Sigmoid colon (tissue), 7 donors: ENCODE data around the gene MYO1H. TPM values are rescaled to one million over a fixed set of nuclear protein-coding genes. Genes with fewer than 3 reads are reported as not detected.

Experiments
- DNase-seq: peaks from one replicate; pipeline ENCODE4 v3.0.0-alpha.2; 2019
- H3K27ac ChIP-seq, 4 donors: fragments of 200-600 bp; sonication (generic); one replicate each; pipeline ENCODE4 v1.5.1; 2016 to 2019; ENCODE audit warnings: mild to moderate bottlenecking in 1 of 4
- H3K27me3 ChIP-seq, 3 donors: fragments of 200-600 bp; sonication (generic); one replicate each; pipeline ENCODE4 v1.5.1; 2019; ENCODE audit warnings: mild to moderate bottlenecking in 1 of 3
- H3K36me3 ChIP-seq, 4 donors: fragments of 200-600 bp; sonication (generic); one replicate each; pipeline ENCODE4 v1.5.1; 2016 to 2019
- H3K4me1 ChIP-seq, 4 donors: fragments of 200-600 bp; sonication (generic); one replicate each; pipeline ENCODE4 v1.5.1; 2017 to 2019
- H3K4me3 ChIP-seq, 4 donors: fragments of 200-600 bp; sonication (generic); one replicate each; pipeline ENCODE4 v1.5.1; 2017 to 2019; ENCODE audit warnings: mild to moderate bottlenecking in 2 of 4, moderate library complexity in 1 of 4
- H3K9me3 ChIP-seq, 4 donors: fragments of 200-600 bp in 3 of 4; sonication (generic) in 3 of 4; one replicate each; pipeline versions ENCODE4 v1.5.1 to v1.6.1; 2013 to 2019
- EP300 ChIP-seq, 4 donors: sonication (generic); formaldehyde crosslinking; IDR thresholded peaks; one replicate each; pipeline ENCODE4 v1.6.1; 2017; ENCODE audit warnings: antibody characterized with exemption in 4 of 4
- POLR2A ChIP-seq, 2 donors: fragments of 450-650 bp; IDR thresholded peaks; one replicate each; pipeline ENCODE4 v1.6.1; 2016; ENCODE audit warnings: antibody characterized with exemption in 2 of 2, mild to moderate bottlenecking in 2 of 2, moderate library complexity in 2 of 2
- POLR2AphosphoS5 ChIP-seq, 4 donors: sonication (generic); formaldehyde crosslinking; IDR thresholded peaks; one replicate each; pipeline ENCODE4 v1.6.1; 2017; ENCODE audit warnings: antibody characterized with exemption in 4 of 4
- WGBS, 2 donors: extraction: QIAGEN DNeasy Blood & Tissue Kit; methylation state at CpG; one replicate each; pipeline ENCODE4 v1.1.7; 2013; 5-methylcytosine and 5-hydroxymethylcytosine counted together
- intact Hi-C: fragments of 100-400 bp; cut with DNase I; formaldehyde crosslinking; loops from one replicate; pipeline ENCODE4 v1.15.1; 2023
- polyA plus RNA-seq, 3 donors: library from polyadenylated mRNA; stranded (reverse); fragments of 200-250 nt; gene quantifications; one replicate each; pipeline ENCODE4 v1.2.3, GENCODE V29; 2013
- total RNA-seq, 4 donors: library from RNA; depleted of rRNA; stranded (reverse); fragments of >200 nt; gene quantifications; one replicate each; pipeline ENCODE4 v1.1.0, GENCODE V29; 2016
- TF ChIP-seq, protein P1 (sequence below), 4 experiments: fragments of 450-650 bp in 3 of 4; fragments of 200-600 bp in 1 of 4; IDR thresholded peaks; one replicate each; pipeline ENCODE4 v1.5.1; 2016 to 2019; ENCODE audit warnings: antibody characterized with exemption in 4 of 4, mild to moderate bottlenecking in 3 of 4, moderate library complexity in 2 of 4
- donor health status: healthy with polysubstance abuse.
- donor health status: Bipolar disorder and iron deficiency.
- donor health status: healthy.

The MYO1H gene, protein sequence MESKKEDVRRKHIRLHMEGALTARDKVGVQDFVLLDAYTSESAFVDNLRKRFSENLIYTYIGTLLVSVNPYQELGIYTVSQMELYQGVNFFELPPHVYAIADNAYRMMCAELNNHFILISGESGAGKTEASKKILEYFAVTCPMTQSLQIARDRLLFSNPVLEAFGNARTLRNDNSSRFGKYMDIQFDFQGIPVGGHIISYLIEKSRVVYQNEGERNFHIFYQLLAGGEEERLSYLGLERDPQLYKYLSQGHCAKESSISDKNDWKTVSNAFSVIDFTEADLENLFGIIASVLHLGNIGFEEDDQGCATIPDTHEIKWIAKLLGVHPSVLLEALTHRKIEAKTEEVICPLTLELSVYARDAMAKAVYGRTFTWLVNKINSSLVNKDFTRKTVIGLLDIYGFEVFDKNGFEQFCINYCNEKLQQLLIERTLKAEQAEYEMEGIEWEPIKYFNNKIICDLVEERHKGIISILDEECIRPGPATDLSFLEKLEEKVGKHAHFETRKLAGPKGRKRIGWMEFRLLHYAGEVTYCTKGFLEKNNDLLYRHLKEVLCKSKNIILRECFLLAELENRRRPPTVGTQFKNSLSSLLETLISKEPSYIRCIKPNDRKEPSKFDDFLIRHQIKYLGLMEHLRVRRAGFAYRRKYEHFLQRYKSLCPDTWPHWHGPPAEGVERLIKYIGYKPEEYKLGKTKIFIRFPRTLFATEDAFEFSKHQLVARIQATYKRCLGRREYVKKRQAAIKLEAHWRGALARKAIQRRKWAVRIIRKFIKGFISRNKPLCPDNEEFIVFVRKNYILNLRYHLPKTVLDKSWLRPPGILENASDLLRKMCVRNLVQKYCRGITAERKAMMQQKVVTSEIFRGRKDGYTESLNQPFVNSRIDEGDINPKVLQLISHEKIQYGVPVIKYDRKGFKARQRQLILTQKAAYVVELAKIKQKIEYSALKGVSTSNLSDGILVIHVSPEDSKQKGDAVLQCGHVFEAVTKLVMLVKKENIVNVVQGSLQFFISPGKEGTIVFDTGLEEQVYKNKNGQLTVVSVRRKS
- total RNA-seq: not detected
- under 1 TPM in 1 of 3 donors, not detected in 2; 0.07 TPM for polyA plus RNA-seq

DNA sequence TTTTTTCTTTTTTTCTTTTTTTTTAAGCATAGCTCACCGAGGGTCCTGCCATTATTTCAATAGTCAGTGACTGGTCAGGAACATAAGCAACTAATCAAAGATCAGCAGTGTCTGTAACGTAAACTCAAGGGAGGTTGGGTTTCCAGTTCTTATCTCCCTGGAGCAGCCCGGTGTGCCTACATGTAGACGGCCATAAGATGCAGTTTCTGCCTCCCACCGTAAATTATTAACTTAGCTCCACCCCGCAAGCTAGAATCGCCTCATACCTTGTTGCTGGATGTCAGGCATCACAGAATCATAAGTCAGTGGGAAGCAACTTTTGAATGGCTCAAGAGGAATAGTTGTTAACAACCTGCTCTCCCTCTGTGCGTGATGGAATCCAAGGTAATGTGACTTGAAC is at the start of gene MYO1H:
Gene MYO1H (plus strand): TSS at position 312 of the 400 bp plus-strand sequence. CDS start 61 bp downstream, at position 373.
- Histone ChIP-seq H3K4me3 (no peak within 1 kb of the TSS), H3K4me1 (no peaks in the 10 kb centered on the region), H3K27me3 (no peaks in the 10 kb centered on the region), H3K9me3 (no peaks in the 10 kb centered on the region), H3K36me3 (no peaks in the 10 kb centered on the region), H3K27ac (no peak within 1 kb of the TSS)
- WGBS, 2 donors: 23 to 78% methylated on average over 8 of the region's 8 CpGs
- TF ChIP-seq EP300 (IDR thresholded peaks at IDR 0.05) (no peak), POLR2AphosphoS5 (IDR thresholded peaks at IDR 0.05) (no peak), POLR2A (IDR thresholded peaks at IDR 0.05) (no peak)
- TF ChIP-seq, protein P1, sequence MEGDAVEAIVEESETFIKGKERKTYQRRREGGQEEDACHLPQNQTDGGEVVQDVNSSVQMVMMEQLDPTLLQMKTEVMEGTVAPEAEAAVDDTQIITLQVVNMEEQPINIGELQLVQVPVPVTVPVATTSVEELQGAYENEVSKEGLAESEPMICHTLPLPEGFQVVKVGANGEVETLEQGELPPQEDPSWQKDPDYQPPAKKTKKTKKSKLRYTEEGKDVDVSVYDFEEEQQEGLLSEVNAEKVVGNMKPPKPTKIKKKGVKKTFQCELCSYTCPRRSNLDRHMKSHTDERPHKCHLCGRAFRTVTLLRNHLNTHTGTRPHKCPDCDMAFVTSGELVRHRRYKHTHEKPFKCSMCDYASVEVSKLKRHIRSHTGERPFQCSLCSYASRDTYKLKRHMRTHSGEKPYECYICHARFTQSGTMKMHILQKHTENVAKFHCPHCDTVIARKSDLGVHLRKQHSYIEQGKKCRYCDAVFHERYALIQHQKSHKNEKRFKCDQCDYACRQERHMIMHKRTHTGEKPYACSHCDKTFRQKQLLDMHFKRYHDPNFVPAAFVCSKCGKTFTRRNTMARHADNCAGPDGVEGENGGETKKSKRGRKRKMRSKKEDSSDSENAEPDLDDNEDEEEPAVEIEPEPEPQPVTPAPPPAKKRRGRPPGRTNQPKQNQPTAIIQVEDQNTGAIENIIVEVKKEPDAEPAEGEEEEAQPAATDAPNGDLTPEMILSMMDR (IDR thresholded peaks at IDR 0.05): no peak
- DNase-seq: no peak
- intact Hi-C loops: no loop called here

GRCh38 chr12:109299849-109300248 is 47.9 kb upstream of the MYO1H start:
- Histone ChIP-seq H3K36me3 (no peaks in the 10 kb centered on the region), H3K27me3 (no peaks in the 10 kb centered on the region), H3K9me3 (no peaks in the 10 kb centered on the region), H3K4me3 (no peak overlapping the region), H3K27ac (no peak overlapping the region), H3K4me1 (no peaks in the 10 kb centered on the region)
- no peak for DNase-seq
- 86 to 90% methylated on average over 7 of the region's 7 CpGs for WGBS, 2 donors
- TF ChIP-seq POLR2A (IDR thresholded peaks at IDR 0.05): no peak
- TF ChIP-seq POLR2AphosphoS5 (IDR thresholded peaks at IDR 0.05): no peak
- TF ChIP-seq, protein P1 (IDR thresholded peaks at IDR 0.05): no peak
- no peak for TF ChIP-seq EP300 (IDR thresholded peaks at IDR 0.05)
- intact Hi-C loops: no loop called here

- H3K27me3 ChIP-seq: peaks cover 0 to 6% (median 0%) of the 10 kb centered on the region in 3 donors
- DNase-seq: no peak
- WGBS, 2 donors: 81 to 86% methylated on average over 3 of the region's 3 CpGs
Observed at GRCh38 chr12:109301643-109302168, 46.0 kb upstream of the MYO1H start.

GRCh38 chr12:109302358-109302757 is 45.3 kb upstream of the MYO1H start:
- WGBS, 2 donors: 32 to 63% methylated on average over 2 of the region's 2 CpGs
- peaks cover 0 to 12% (median 0%) of the 10 kb centered on the region in 3 donors for H3K27me3 ChIP-seq
- DNase-seq: no peak

More at GRCh38 chr12:109301643-109302168, 46.0 kb upstream of the MYO1H start:
- no peaks in the 10 kb centered on the region for H3K36me3 ChIP-seq
- H3K4me3 ChIP-seq: no peak overlapping the region
- intact Hi-C loops: no loop called here
- TF ChIP-seq, protein P1 (IDR thresholded peaks at IDR 0.05): no peak
- no peak for TF ChIP-seq POLR2A (IDR thresholded peaks at IDR 0.05)
- no peak for TF ChIP-seq EP300 (IDR thresholded peaks at IDR 0.05)
- TF ChIP-seq POLR2AphosphoS5 (IDR thresholded peaks at IDR 0.05): no peak
- no peak overlapping the region for H3K27ac ChIP-seq
- H3K4me1 ChIP-seq: no peaks in the 10 kb centered on the region
- no peaks in the 10 kb centered on the region for H3K9me3 ChIP-seq

More at GRCh38 chr12:109302358-109302757, 45.3 kb upstream of the MYO1H start:
- Histone ChIP-seq H3K4me1 (no peaks in the 10 kb centered on the region), H3K36me3 (no peaks in the 10 kb centered on the region), H3K9me3 (no peaks in the 10 kb centered on the region), H3K4me3 (no peak overlapping the region), H3K27ac (no peak overlapping the region)
- intact Hi-C loops: no loop called here
- TF ChIP-seq POLR2A (IDR thresholded peaks at IDR 0.05) (no peak), EP300 (IDR thresholded peaks at IDR 0.05) (no peak), POLR2AphosphoS5 (IDR thresholded peaks at IDR 0.05) (no peak)
- TF ChIP-seq, protein P1 (IDR thresholded peaks at IDR 0.05): no peak
